ENCODE measurements around the gene DQX1. TPM values are rescaled to one million over a fixed set of nuclear protein-coding genes. Genes with fewer than 3 reads are reported as not detected.

The DQX1 gene
- total and polyA plus RNA-seq, 2 of the 4 experiments (the other 2 are of a cell fraction), result 0.07 TPM; not detected in 1

- dilution Hi-C loops (cut with HindIII; ENCODE audit: low sequenced_read_pairs, unreplicated experiment) (no loop called here), in situ Hi-C loops (cut with MboI; ENCODE audit: low sequenced_read_pairs) (no loop called here), intact Hi-C loops (cut with micrococcal nuclease) (no loop called here)
- H3K4me1 ChIP-seq (ENCODE audit: control insufficient read depth, insufficient read depth, low read length), result peaks cover 7% of the 10 kb centered on the region
- no peak overlapping the region for H3K14ac ChIP-seq (replicated peaks; ENCODE audit: low read depth, low read length)
- peaks cover 29% of the 10 kb centered on the region for H3K36me3 ChIP-seq (ENCODE audit: control insufficient read depth, insufficient read depth, low read length)
- no peak overlapping the region for H2AK9ac ChIP-seq (replicated peaks; ENCODE audit: low read depth, low read length, poor library complexity)
- H3K27ac ChIP-seq (ENCODE audit: insufficient read depth, low read length), result no peak overlapping the region
- H3K23ac ChIP-seq (ENCODE audit: low read depth, low read length), result no peak overlapping the region
- ATAC-seq (ENCODE audit: low read depth) (no peak), DNase-seq (no peak)
- H2BK15ac ChIP-seq (ENCODE audit: low read depth, low read length), result no peak overlapping the region
- H2BK120ac ChIP-seq (ENCODE audit: low read depth, low read length), result no peak overlapping the region
- BruUV-seq (replicated peaks), result no TSS peak
- H4K91ac ChIP-seq (ENCODE audit: insufficient read depth, low read depth, low read length), result no peak overlapping the region
- no peak overlapping the region for H2AK5ac ChIP-seq (ENCODE audit: low read depth, low read length)
- H3K4me3 ChIP-seq (ENCODE audit: insufficient read depth, low read depth, low read length), result no peak overlapping the region
- H3K9ac ChIP-seq (ENCODE audit: low read depth, low read length), result no peak overlapping the region
- H3K18ac ChIP-seq (ENCODE audit: low read depth, low read length), result no peak overlapping the region
- H3K56ac ChIP-seq (ENCODE audit: extremely low read depth, insufficient read depth, low read length), result no peak overlapping the region
- H2AFZ ChIP-seq (replicated peaks; ENCODE audit: low read length, poor library complexity), result no peak overlapping the region
- H4K5ac ChIP-seq (ENCODE audit: low read depth, low read length), result no peak overlapping the region
- ChIA-PET POLR2A (ENCODE audit: unreplicated experiment) (no interaction called here), CTCF (no interaction called here)
- H3K79me1 ChIP-seq (ENCODE audit: low read depth in 1 of 2, low read length in 2 of 2), result peaks cover 14 to 19% of the 10 kb centered on the region in 2 experiments
- H3K9me1 ChIP-seq (ENCODE audit: insufficient read depth, low read length), result peaks cover 9% of the 10 kb centered on the region
- no peaks in the 10 kb centered on the region for H3K9me3 ChIP-seq (ENCODE audit: control insufficient read depth, insufficient read depth, low read length)
- no peak for TF ChIP-seq CHD1 (IDR thresholded peaks at IDR 0.05; ENCODE audit: low read depth, low read length)
- no peak for TF ChIP-seq CEBPB (IDR thresholded peaks at IDR 0.05; ENCODE audit: low read depth, low read length)
- no peak for TF ChIP-seq USF2 (IDR thresholded peaks at IDR 0.05; ENCODE audit: low read depth, low read length)
- no peak overlapping the region for H3K4me2 ChIP-seq (ENCODE audit: low read depth, low read length)
- no peak overlapping the region for H4K8ac ChIP-seq (ENCODE audit: low read depth in 2 of 2, low read length in 2 of 2)
- no peaks in the 10 kb centered on the region for H4K20me1 ChIP-seq (ENCODE audit: insufficient read depth, low read length)
- no peak overlapping the region for H3K4ac ChIP-seq (ENCODE audit: low read depth, low read length)
- H2BK5ac ChIP-seq (ENCODE audit: low read depth, low read length, poor library complexity, severe bottlenecking), result no peak overlapping the region
- 96% methylated on average over 4 of the region's 10 CpGs; no CpG with 5 or more reads in 1 of the 2 experiments for WGBS, 2 experiments (ENCODE audit: extremely low coverage in 2 of 2, insufficient read length in 1 of 2)
- no peak overlapping the region for H2BK20ac ChIP-seq (ENCODE audit: low read depth, low read length)
- no peaks in the 10 kb centered on the region for H3K27me3 ChIP-seq (ENCODE audit: control insufficient read depth, insufficient read depth, low read length)
These were observed 9.5 kb upstream of the DQX1 start for GRCh38 chr2:74535440-74535965.

Data from IMR-90 (cell line).